ENCODE results near the gene AUTS2.

Gene AUTS2

DNA sequence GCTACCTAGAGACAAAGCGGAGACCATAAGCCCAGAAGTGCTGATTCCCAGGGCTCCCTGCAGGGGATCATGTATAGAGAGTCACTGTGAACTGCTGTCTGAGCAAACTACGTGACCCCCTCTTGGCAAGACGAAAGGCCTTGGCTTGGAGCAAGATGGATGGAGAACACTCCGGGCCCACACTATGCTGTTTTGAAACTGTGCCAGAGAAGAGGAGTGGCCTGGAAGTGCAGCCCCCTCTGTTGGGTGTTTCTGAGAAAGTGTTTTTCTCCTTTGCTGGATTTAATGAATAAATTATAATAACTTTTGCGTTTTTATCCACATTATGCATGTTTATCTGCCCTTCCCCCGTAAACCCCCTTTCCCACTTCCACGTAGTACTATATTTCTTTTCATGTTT lies 894.4 kb downstream of the AUTS2 start:
- no peak for DNase-seq (ENCODE audit: low read depth)
- TF ChIP-seq, protein P1, sequence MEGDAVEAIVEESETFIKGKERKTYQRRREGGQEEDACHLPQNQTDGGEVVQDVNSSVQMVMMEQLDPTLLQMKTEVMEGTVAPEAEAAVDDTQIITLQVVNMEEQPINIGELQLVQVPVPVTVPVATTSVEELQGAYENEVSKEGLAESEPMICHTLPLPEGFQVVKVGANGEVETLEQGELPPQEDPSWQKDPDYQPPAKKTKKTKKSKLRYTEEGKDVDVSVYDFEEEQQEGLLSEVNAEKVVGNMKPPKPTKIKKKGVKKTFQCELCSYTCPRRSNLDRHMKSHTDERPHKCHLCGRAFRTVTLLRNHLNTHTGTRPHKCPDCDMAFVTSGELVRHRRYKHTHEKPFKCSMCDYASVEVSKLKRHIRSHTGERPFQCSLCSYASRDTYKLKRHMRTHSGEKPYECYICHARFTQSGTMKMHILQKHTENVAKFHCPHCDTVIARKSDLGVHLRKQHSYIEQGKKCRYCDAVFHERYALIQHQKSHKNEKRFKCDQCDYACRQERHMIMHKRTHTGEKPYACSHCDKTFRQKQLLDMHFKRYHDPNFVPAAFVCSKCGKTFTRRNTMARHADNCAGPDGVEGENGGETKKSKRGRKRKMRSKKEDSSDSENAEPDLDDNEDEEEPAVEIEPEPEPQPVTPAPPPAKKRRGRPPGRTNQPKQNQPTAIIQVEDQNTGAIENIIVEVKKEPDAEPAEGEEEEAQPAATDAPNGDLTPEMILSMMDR (IDR thresholded peaks at IDR 0.05; ENCODE audit: low read depth, low read length, missing control alignments): no peak
- H3K4me3 ChIP-seq (ENCODE audit: low read depth, low read length): no peak overlapping the region

DNA sequence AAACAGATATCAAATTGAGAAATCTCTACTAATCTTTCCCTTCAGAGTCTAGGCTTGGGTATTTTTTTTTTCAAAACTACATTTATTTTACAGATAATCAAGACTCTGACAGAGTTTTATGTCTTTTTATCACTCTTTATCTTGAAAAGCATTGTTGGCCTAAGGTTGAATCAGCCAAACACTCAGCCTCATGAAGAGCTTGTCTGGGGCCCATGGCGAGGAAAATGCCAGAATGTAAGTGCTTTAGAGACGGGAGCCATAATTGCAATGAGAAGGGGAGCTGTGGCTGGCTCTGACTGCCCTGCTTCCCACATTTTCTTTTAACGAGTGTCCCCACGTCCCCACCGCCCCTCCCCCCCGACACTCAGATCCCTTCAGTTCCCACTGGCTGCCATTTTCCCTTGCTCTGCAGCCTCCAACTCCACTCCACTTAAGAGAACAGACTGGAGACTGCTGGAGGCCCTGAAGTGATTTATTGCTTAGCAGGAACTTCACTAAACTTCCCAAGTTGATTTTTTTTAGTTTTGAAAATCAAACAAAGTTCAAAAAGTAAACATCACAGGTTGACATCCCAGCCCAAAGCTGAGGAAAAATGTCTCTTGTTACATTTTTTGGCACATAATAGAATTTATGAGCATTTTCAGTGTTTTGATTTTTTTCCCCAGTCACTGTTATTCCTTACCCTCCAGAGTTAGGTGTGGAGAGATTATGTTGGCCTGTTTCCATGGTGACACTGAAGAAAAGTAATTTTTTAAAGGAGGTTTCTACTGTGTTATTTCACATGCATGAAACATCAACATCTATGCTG lies 896.2 kb downstream of the AUTS2 start:
- TF ChIP-seq, protein P1 (IDR thresholded peaks at IDR 0.05; ENCODE audit: low read depth, low read length, missing control alignments): no peak
- no peak for DNase-seq (ENCODE audit: low read depth)
- H3K4me3 ChIP-seq (ENCODE audit: low read depth, low read length): no peak overlapping the region

DNA sequence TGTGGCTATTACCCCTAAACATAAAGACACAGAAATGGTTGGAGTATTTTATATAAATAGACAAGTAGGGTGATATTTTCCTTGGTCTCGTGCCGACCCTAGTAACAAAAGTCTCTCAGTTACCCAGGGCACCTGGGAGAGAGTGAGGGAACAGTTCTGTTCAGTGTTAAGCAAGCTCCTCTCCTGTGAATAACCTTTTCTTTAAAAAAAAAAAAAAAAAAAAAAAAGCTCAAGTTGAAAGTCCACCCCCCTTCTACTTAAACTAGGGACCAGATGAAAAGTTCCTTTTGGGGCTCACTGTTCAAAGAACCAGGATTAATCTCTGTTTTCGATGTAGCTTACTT lies 896.7 kb downstream of the AUTS2 start:
- TF ChIP-seq, protein P1 (IDR thresholded peaks at IDR 0.05; ENCODE audit: low read depth, low read length, missing control alignments): no peak
- no peak for DNase-seq (ENCODE audit: low read depth)
- H3K4me3 ChIP-seq (ENCODE audit: low read depth, low read length): no peak overlapping the region

DNA sequence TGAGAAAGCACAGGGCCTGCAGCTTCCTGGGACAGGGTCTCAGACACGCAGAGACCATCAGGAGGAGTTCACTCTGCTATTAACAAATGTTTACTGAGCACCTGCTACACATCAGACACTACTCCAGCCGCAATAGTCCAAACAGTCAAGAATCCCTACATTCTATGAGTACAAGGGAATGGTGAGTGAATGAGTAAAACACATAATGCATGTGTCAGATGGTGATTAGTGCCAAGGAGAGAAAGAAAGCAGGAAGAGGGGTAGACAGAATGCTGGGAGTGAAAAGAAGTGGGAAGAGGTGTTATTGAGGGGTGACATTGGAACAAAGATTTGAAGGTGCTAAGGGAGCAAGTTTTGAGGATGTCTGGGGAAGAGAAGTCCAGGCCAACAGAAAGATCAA lies 899.5 kb downstream of the AUTS2 start:
- no peak for DNase-seq (ENCODE audit: low read depth)
- TF ChIP-seq, protein P1 (IDR thresholded peaks at IDR 0.05; ENCODE audit: low read depth, low read length, missing control alignments): no peak
- no peak overlapping the region for H3K4me3 ChIP-seq (ENCODE audit: low read depth, low read length)

DNA sequence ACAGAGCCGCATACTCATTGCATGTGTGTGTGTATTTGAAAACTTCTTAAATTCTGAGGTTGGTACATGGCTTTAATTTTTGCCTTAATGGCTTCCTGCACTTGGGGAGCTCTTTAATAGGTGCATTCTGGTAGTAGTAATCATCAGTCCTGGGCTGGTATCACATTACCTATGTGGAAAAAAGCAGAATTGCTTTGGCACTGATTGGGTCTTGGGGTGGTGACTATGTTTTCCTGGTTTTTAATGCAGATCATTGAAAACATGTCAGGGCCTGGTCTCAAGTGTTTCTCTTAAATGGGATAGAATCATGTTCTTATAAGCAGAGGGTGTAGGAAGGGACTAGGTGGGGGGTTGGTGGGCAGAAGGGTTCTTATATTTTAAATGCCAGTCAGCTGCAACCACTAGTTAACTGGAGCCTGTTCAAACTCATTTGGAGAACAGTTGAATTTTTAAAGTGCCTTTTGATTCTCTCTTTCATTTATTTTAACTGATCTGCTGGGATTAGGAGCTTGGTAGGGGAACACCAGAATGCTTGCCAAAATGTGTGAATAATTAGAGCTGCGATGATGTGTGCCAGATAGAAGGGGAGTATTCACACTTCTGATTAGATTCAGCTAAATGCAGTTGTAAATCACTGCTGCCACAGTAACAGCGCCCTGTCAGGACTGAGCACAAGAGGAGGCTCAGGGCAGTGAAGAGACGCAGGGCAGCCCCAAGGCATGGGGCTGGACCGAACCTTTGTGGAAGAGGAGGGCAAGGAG lies 900.1 kb downstream of the AUTS2 start:
- TF ChIP-seq, protein P1 (IDR thresholded peaks at IDR 0.05; ENCODE audit: low read depth, low read length, missing control alignments): no peak
- DNase-seq (ENCODE audit: low read depth): no peak
- H3K4me3 ChIP-seq (ENCODE audit: low read depth, low read length): no peak overlapping the region

DNA sequence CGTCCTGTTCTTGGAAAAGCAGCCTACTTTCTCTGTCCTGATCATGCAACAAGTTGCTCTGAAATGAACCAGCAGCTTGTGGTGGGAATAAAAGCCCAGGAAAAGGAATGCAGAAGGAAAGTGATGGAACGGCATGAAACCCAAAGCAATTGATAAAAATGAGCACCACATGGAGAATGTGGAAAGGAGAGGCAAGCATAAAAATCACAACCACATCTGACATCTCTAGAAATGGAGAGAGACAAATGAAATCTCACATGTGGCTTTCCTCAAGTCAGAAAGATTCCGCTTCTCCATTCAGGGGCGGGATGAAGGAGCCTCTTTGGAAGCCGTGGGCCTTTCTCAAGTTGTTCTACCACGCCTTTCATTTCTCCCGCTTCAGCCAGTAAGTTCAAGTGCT lies 902.0 kb downstream of the AUTS2 start:
- no peak overlapping the region for H3K4me3 ChIP-seq (ENCODE audit: low read depth, low read length)
- DNase-seq (ENCODE audit: low read depth): no peak
- TF ChIP-seq, protein P1 (IDR thresholded peaks at IDR 0.05; ENCODE audit: low read depth, low read length, missing control alignments): no peak

Measured in GM12864 (cell line).